K562 (cell line): ENCODE results near the gene LMAN1. TPM values are rescaled to one million over a fixed set of nuclear protein-coding genes. Genes with fewer than 3 reads are reported as not detected.

Experiments
- ATAC-seq: fragments of 200-7000 bp; cut with Tn5 transposase; 3 replicates; pipeline ENCODE4 v1.9.1; 2020; ENCODE audit warnings: moderate library complexity
- BruUV-seq: library from RNA; stranded (reverse); fragments of 400-500 nt; replicated peaks from 2 replicates; lab custom pipeline; 2021; lab: Mats Ljungman, UMichigan
- CTCF ChIA-PET: fragments of 300-600 bp; formaldehyde crosslinking; extraction: SDS; loops from one replicate; lab custom pipeline; 2021; ENCODE audit warnings: low intra/inter-chr PET ratio; lab: Yijun Ruan, JAX
- POLR2A ChIA-PET: fragments of 300-600, 350-650 bp; sonication (Branson Sonifier 250); formaldehyde crosslinking; extraction: SDS; loops from one replicate; lab custom pipeline; 2021; ENCODE audit warnings: antibody characterized with exemption, inconsistent platforms; lab: Yijun Ruan, JAX
- DNase-seq, 4 experiments: peaks; one replicate each; pipeline versions ENCODE4 v3.0.0 to v3.0.0-alpha.2; 2011 to 2018; ENCODE audit warnings: low spot score in 3 of 4, mixed read lengths in 3 of 4; ENCODE audit errors: extremely low read depth in 1 of 4
- FAIRE-seq: peaks from 2 replicates; lab custom pipeline; 2011; peaks lifted over from hg19 to GRCh38; lab: Jason Lieb, UNC
- H2AFZ ChIP-seq: 2 replicates; pipeline ENCODE4 v1.6.0; 2011; ENCODE audit warnings: low read depth, low read length, control low read depth, inconsistent platforms
- H3K27ac ChIP-seq: fragments of 200-600 bp; 3 replicates; pipeline ENCODE4 v1.8.0; 2011; ENCODE audit warnings: low read depth, mild to moderate bottlenecking, control low read depth, inconsistent platforms, low read length, moderate library complexity, mixed read lengths; ENCODE audit errors: extremely low read depth
- H3K27me3 ChIP-seq, 2 experiments: fragments of 300-600 bp in 1 of 2; 2 replicates in 1 of 2; 3 replicates in 1 of 2; pipeline versions ENCODE4 v1.6.0 to v1.8.0; 2011; ENCODE audit warnings: inconsistent platforms in 2 of 2, low read length in 2 of 2, mild to moderate bottlenecking in 1 of 2, mixed read lengths in 1 of 2, moderate library complexity in 1 of 2; ENCODE audit not compliant: control insufficient read depth in 2 of 2, insufficient read depth in 2 of 2
- H3K36me3 ChIP-seq: fragments of 300-600 bp; 3 replicates; pipeline ENCODE4 v1.8.0; 2011; ENCODE audit warnings: mild to moderate bottlenecking, low read length, inconsistent platforms; ENCODE audit not compliant: control insufficient read depth, insufficient read depth
- H3K4me1 ChIP-seq, 2 experiments: fragments of 200-600 bp in 1 of 2; replicated peaks in 1 of 2; 2 replicates in 1 of 2; 3 replicates in 1 of 2; pipeline versions ENCODE4 v1.5.1 to v1.8.0; 2011; ENCODE audit warnings: inconsistent platforms in 2 of 2, low read length in 2 of 2, mild to moderate bottlenecking in 1 of 2, mixed read lengths in 1 of 2, moderate library complexity in 1 of 2; ENCODE audit not compliant: control insufficient read depth in 2 of 2, insufficient read depth in 2 of 2
- H3K4me2 ChIP-seq: 2 replicates; pipeline ENCODE4 v1.6.1; 2011; ENCODE audit warnings: low read length, control low read depth, inconsistent platforms, mixed read lengths; ENCODE audit not compliant: insufficient read depth
- H3K4me3 ChIP-seq: fragments of 200-600 bp; sonication (generic), shearing (Covaris generic); 2 replicates; pipeline ENCODE4 v1.5.1; 2016; ENCODE audit warnings: control low read depth, inconsistent platforms
- H3K79me2 ChIP-seq: fragments of 200-600 bp; 3 replicates; pipeline ENCODE4 v1.8.0; 2011; ENCODE audit warnings: low read length, inconsistent platforms; ENCODE audit not compliant: control insufficient read depth, insufficient read depth
- H3K9ac ChIP-seq, 2 experiments: 2 replicates each; pipeline versions ENCODE4 v1.6.0 to v1.6.1; 2011; ENCODE audit warnings: low read depth in 2 of 2, low read length in 2 of 2, control low read depth in 1 of 2, inconsistent platforms in 1 of 2, mild to moderate bottlenecking in 1 of 2, mixed read lengths in 1 of 2; ENCODE audit not compliant: insufficient read depth in 1 of 2
- H3K9me1 ChIP-seq: one replicate; pipeline ENCODE4 v1.6.0; 2011; ENCODE audit warnings: inconsistent platforms, mild to moderate bottlenecking, low read length, moderate library complexity; ENCODE audit not compliant: control insufficient read depth, insufficient read depth
- H3K9me3 ChIP-seq: replicated peaks from 2 replicates; pipeline ENCODE4 v1.5.1; 2011; ENCODE audit warnings: low read depth, low read length, inconsistent platforms; ENCODE audit not compliant: control insufficient read depth, insufficient read depth
- H4K20me1 ChIP-seq: replicated peaks from 2 replicates; pipeline ENCODE4 v1.6.1; 2011; ENCODE audit warnings: low read length, inconsistent platforms, mixed read lengths; ENCODE audit not compliant: control insufficient read depth, insufficient read depth
- DPF2 ChIP-seq: fragments of 450-650 bp; IDR thresholded peaks from 2 replicates; pipeline ENCODE4 v1.6.1; 2016
- MYBL2 ChIP-seq, 2 experiments: fragments of 450-650 bp in 1 of 2; sonication (generic) in 1 of 2; formaldehyde crosslinking in 1 of 2; IDR thresholded peaks; 2 replicates each; pipeline versions ENCODE4 v1.6.1 to v1.8.1; 2017 to 2022; ENCODE audit warnings: borderline replicate concordance in 1 of 2, inconsistent platforms in 1 of 2, low read depth in 1 of 2, mild to moderate bottlenecking in 1 of 2, missing genetic modification reagents in 1 of 2, moderate library complexity in 1 of 2
- NFIC ChIP-seq: fragments of 450-650 bp; IDR thresholded peaks from 2 replicates; pipeline ENCODE4 v1.6.1; 2017; ENCODE audit warnings: mild to moderate bottlenecking, inconsistent platforms
- NFIX ChIP-seq: fragments of 250-450 bp; sonication (Bioruptor Pico); IDR thresholded peaks from 2 replicates; pipeline ENCODE4 v1.4.0; 2020; ENCODE audit warnings: low read depth, mild to moderate bottlenecking, moderate library complexity
- ZC3H11A ChIP-seq: IDR thresholded peaks from 2 replicates; pipeline ENCODE4 v1.6.1; 2012; ENCODE audit warnings: low read depth, low read length, improper control_type of control experiment
- WGBS: fragments of 100-300 bp; shearing (Covaris generic); methylation state at CpG from one replicate; pipeline ENCODE4 v1.1.6; 2016; ENCODE audit warnings: low coverage, mixed read lengths; ENCODE audit not compliant: insufficient coverage; ENCODE audit errors: missing lambda C conversion rate; 5-methylcytosine and 5-hydroxymethylcytosine counted together
- in situ Hi-C: fragments of 300-500 bp; cut with MboI; formaldehyde crosslinking; loops from 4 replicates; pipeline ENCODE4 v1.15.0; 2018; ENCODE audit warnings: inconsistent platforms, mixed read lengths
- intact Hi-C: fragments of 100-400 bp; cut with micrococcal nuclease; formaldehyde crosslinking; loops from 2 replicates; pipeline ENCODE4 v1.14.2; 2022
- polyA plus RNA-seq, 8 experiments: library from polyadenylated mRNA; depleted of rRNA in 4 of 8; stranded (reverse) in 5 of 8; unstranded in 3 of 8; fragments of >200 nt; fragmentation: Nextera tagmentation in 2 of 8; fragmentation: Illumina TruSeq in 1 of 8; extraction: Ambion mirVana in 2 of 8; extraction: Trizol in 1 of 8; gene quantifications; 2 replicates each; pipeline versions ENCODE4 v1.2.1 to v1.2.3, GENCODE V29; 2011 to 2014; ENCODE audit warnings: inconsistent platforms in 1 of 8, missing spikeins in 1 of 8
- total RNA-seq, 7 experiments: library from RNA; depleted of rRNA in 6 of 7; stranded (reverse); fragments of >200 nt in 6 of 7; fragmentation: Illumina TruSeq in 2 of 7; extraction: Trizol in 2 of 7; gene quantifications; 2 replicates each; pipeline versions ENCODE4 v1.2.1 to v1.2.3, GENCODE V29; 2011 to 2021; ENCODE audit warnings: low replicate concordance in 1 of 7

Gene LMAN1
- total and polyA plus RNA-seq, 9 of the 15 experiments (the other 6 are each of a cell fraction or from before 2014, with no cell fraction given): 18.8 to 108 (median 71.2) TPM

GRCh38 chr18:59353079-59353680 is 5.9 kb downstream of the LMAN1 start:
- Histone ChIP-seq H4K20me1 (peaks cover 7% of the 10 kb centered on the region; the same call in 1 of the 2 replicates), H3K4me3 (no peak overlapping the region), H3K79me2 (peaks cover 50% of the 10 kb centered on the region), H3K4me1 (peaks cover 0 to 7% of the 10 kb centered on the region in 2 experiments; a peak in 3 of 5 replicates), H2AFZ (no peak overlapping the region), H3K9ac (no peak overlapping the region), H3K27ac (no peak overlapping the region), H3K9me3 (no peaks in the 10 kb centered on the region), H3K36me3 (peaks cover 91% of the 10 kb centered on the region), H3K27me3 (no peaks in the 10 kb centered on the region), H3K4me2 (no peak overlapping the region), H3K9me1 (no peaks in the 10 kb centered on the region)
- POLR2A ChIA-PET: interaction anchor here (0.7 kb wide), 1 partner anchor 28 kb away, joined by 5 read pairs; no protein-coding TSS in a partner anchor
- FAIRE-seq (no peak), ATAC-seq (no peak), DNase-seq (peak in 3 of 4 experiments; percentile 6 to 10 (median 9))
- CTCF ChIA-PET: no interaction called here
- intact Hi-C loops: no loop called here
- TF ChIP-seq ZC3H11A (no peak), DPF2 (no peak), MYBL2 (IDR thresholded peaks at IDR 0.05; ENCODE audit: low read depth) (no peak), MYBL2 (CRISPR knock-in tag; IDR thresholded peaks at IDR 0.05; ENCODE audit: borderline replicate concordance) (no peak), NFIC (peak; percentile 93), NFIX (CRISPR knock-in tag) (peak; percentile 72)
- WGBS: 76% methylated on average over 4 of the region's 4 CpGs
- in situ Hi-C loops: no loop called here
- BruUV-seq: no TSS peak
